Parathyroid adenoma (tissue), 2 donors: Measurements from ENCODE around the gene P4HA2.
"Not testable (repeated sequence)": the region's sequence is repeated elsewhere in the genome, so short reads cannot be mapped to it uniquely, and the experiment has no call there.

ENCODE experiments used
- H2AFZ ChIP-seq: fragments of 300-600 bp; sonication (generic); one replicate; pipeline ENCODE4 v1.7.0; 2017; ENCODE audit warnings: antibody characterized with exemption, mild to moderate bottlenecking
- H3K27ac ChIP-seq: fragments of 300-600 bp; sonication (generic); one replicate; pipeline ENCODE4 v1.7.0; 2017
- H3K27me3 ChIP-seq: fragments of 300-600 bp; sonication (generic); one replicate; pipeline ENCODE4 v1.7.0; 2017; ENCODE audit warnings: low read length; ENCODE audit not compliant: control insufficient read depth, insufficient read depth
- H3K36me3 ChIP-seq: fragments of 300-600 bp; sonication (generic); one replicate; pipeline ENCODE4 v1.7.0; 2017; ENCODE audit warnings: low read length; ENCODE audit not compliant: control insufficient read depth, insufficient read depth
- H3K4me1 ChIP-seq: fragments of 300-600 bp; sonication (generic); one replicate; pipeline ENCODE4 v1.7.0; 2017; ENCODE audit warnings: control low read depth
- H3K4me2 ChIP-seq: fragments of 300-600 bp; sonication (generic); one replicate; pipeline ENCODE4 v1.7.0; 2017; ENCODE audit warnings: low read length
- H3K4me3 ChIP-seq: fragments of 300-600 bp; sonication (generic); one replicate; pipeline ENCODE4 v1.7.0; 2017; ENCODE audit warnings: low read depth, low read length
- H3K79me2 ChIP-seq: fragments of 300-600 bp; sonication (generic); one replicate; pipeline ENCODE4 v1.7.0; 2017; ENCODE audit warnings: control low read depth
- H3K9ac ChIP-seq: fragments of 300-600 bp; sonication (generic); one replicate; pipeline ENCODE4 v1.7.0; 2017; ENCODE audit warnings: mild to moderate bottlenecking
- H3K9me3 ChIP-seq: fragments of 300-600 bp; sonication (generic); one replicate; pipeline ENCODE4 v1.7.0; 2017; ENCODE audit warnings: low read length; ENCODE audit not compliant: control insufficient read depth
- TF ChIP-seq, protein P1 (sequence below): fragments of 300-600 bp; sonication (generic); IDR thresholded peaks from one replicate; pipeline ENCODE4 v1.7.0; 2017; ENCODE audit warnings: antibody characterized with exemption, mild to moderate bottlenecking
- donor health status: primary hyperparathyroidism.

Gene P4HA2

GRCh38 chr5:132156413-132156812, 71.2 kb downstream of the P4HA2 start:
- Histone ChIP-seq H3K4me2 (no peak overlapping the region), H3K79me2 (no peaks in the 10 kb centered on the region), H2AFZ (no peak overlapping the region), H3K27ac (no peak overlapping the region), H3K9ac (no peak overlapping the region), H3K4me1 (no peaks in the 10 kb centered on the region), H3K36me3 (no peaks in the 10 kb centered on the region), H3K27me3 (no peaks in the 10 kb centered on the region), H3K9me3 (no peaks in the 10 kb centered on the region), H3K4me3 (no peak overlapping the region)
- TF ChIP-seq, protein P1, sequence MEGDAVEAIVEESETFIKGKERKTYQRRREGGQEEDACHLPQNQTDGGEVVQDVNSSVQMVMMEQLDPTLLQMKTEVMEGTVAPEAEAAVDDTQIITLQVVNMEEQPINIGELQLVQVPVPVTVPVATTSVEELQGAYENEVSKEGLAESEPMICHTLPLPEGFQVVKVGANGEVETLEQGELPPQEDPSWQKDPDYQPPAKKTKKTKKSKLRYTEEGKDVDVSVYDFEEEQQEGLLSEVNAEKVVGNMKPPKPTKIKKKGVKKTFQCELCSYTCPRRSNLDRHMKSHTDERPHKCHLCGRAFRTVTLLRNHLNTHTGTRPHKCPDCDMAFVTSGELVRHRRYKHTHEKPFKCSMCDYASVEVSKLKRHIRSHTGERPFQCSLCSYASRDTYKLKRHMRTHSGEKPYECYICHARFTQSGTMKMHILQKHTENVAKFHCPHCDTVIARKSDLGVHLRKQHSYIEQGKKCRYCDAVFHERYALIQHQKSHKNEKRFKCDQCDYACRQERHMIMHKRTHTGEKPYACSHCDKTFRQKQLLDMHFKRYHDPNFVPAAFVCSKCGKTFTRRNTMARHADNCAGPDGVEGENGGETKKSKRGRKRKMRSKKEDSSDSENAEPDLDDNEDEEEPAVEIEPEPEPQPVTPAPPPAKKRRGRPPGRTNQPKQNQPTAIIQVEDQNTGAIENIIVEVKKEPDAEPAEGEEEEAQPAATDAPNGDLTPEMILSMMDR = no peak

DNA sequence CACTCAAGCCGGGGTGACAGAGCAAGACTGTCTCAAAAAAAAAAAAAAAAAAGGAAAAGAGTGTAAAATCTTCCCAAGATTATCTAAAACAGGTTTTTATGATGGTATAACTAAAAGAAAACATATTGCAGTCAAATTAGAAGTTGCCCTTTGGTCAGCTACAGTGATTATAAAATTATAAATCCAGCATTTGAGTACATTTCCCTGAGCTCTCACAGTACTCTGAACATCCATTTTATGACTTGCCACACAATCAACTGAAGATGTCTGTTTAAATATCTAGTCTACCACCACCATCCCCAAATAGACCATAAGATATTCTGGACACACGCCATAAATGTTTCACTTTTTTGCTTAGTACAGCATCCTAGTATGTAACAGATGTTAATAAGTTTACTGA, 77.1 kb downstream of the P4HA2 start:
- no peak overlapping the region for H3K27ac ChIP-seq
- H3K9ac ChIP-seq = no peak overlapping the region
- H3K79me2 ChIP-seq = no peaks in the 10 kb centered on the region
- no peaks in the 10 kb centered on the region for H3K4me1 ChIP-seq
- no peaks in the 10 kb centered on the region for H3K36me3 ChIP-seq
- H3K4me3 ChIP-seq = no peak overlapping the region
- H3K4me2 ChIP-seq = no peak overlapping the region
- no peak overlapping the region for H2AFZ ChIP-seq
- H3K9me3 ChIP-seq = no peaks in the 10 kb centered on the region
- H3K27me3 ChIP-seq = no peaks in the 10 kb centered on the region
- TF ChIP-seq, protein P1 = no peak

DNA sequence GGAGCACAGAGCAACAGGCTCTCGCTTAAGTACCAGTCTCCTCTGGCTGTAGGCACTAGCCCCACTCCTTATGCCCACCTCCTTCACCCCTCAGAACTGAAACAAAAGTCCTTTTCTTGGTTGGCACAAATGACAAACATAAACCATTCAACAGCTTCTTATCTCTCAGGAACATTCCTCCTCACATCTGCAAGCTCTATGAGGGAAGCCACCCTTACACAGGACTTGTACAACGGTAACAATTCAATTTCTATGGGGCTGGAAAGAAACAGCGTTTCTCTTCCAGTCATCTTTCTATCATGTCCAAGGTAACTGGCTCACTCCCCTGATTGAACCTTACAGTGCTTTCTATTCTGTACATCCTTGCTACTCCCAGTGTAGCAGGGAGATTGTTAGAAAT, 80.0 kb downstream of the P4HA2 start:
- H3K4me3 ChIP-seq = no peak overlapping the region
- H3K4me1 ChIP-seq = no peaks in the 10 kb centered on the region
- no peak overlapping the region for H3K9ac ChIP-seq
- H3K27me3 ChIP-seq = no peaks in the 10 kb centered on the region
- TF ChIP-seq, protein P1 = no peak
- H3K27ac ChIP-seq = no peak overlapping the region
- H3K79me2 ChIP-seq = no peaks in the 10 kb centered on the region
- no peak overlapping the region for H3K4me2 ChIP-seq
- peaks cover 3% of the 10 kb centered on the region for H3K9me3 ChIP-seq
- no peak overlapping the region for H2AFZ ChIP-seq
- no peaks in the 10 kb centered on the region for H3K36me3 ChIP-seq

GRCh38 chr5:132145326-132145725, 82.3 kb downstream of the P4HA2 start:
- H3K9ac ChIP-seq, H3K4me3 ChIP-seq, H3K27me3 ChIP-seq, H3K9me3 ChIP-seq, H3K36me3 ChIP-seq, H3K79me2 ChIP-seq, H3K4me1 ChIP-seq, H3K27ac ChIP-seq, H3K4me2 ChIP-seq, H2AFZ ChIP-seq: not testable (repeated sequence)

DNA sequence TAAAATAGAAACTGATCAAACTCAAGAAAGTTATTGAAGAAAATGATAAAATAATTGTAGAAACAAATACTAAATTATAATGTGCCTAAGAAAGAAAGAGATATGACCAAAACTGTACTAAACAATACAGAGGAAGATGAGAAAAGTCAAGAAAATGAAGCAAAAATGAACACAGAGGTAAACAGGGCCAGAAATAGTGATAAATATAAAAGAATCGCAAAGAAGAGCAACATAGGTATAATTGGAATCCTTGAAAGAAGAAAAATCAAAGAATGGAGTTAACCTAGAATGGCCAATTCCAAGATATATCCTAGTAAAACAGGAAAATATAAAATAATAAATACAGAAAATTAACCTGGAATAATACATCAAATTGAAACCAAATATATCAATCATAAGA, 84.5 kb downstream of the P4HA2 start:
- Histone ChIP-seq H3K27ac (no peak overlapping the region), H3K9me3 (peaks cover 3% of the 10 kb centered on the region), H2AFZ (no peak overlapping the region), H3K4me2 (no peak overlapping the region), H3K4me1 (no peaks in the 10 kb centered on the region), H3K27me3 (no peaks in the 10 kb centered on the region), H3K36me3 (no peaks in the 10 kb centered on the region), H3K79me2 (no peaks in the 10 kb centered on the region), H3K4me3 (no peak overlapping the region), H3K9ac (no peak overlapping the region)
- TF ChIP-seq, protein P1 = no peak
